ENCODE measurements around the gene TRIM14.
A peak's percentile ranks its signal among the peaks of the same experiment; 100 is the strongest.
"Not testable (repeated sequence)": the region's sequence is repeated elsewhere in the genome, so short reads cannot be mapped to it uniquely, and the experiment has no call there.

Gene TRIM14

DNA sequence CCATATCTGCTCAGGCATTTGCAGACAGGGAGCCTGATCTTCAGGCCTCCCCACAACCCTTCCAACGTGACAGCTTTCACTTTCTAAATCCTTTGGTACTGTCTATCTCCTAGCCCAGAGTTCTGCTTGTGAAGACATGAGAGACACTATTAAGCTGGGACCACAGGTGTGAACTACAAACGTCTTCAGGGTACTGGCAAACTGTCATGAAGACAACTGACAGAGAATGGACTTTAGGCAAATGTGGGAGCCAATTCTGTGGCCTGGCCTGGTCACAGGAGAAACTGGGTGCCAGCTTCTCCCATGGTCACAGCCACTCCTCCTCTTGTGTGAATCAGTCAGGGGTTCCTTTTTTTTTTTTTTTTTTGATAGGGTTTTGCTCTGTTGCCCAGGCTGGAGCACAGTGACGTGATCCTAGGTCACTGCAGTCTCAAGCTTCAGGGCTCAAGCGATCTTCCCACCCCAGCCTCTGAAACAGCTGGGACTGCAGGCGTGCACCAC, 10.4 kb downstream of the TRIM14 start:
- DNase-seq (ENCODE audit: low read depth) = peak; percentile 13

DNA sequence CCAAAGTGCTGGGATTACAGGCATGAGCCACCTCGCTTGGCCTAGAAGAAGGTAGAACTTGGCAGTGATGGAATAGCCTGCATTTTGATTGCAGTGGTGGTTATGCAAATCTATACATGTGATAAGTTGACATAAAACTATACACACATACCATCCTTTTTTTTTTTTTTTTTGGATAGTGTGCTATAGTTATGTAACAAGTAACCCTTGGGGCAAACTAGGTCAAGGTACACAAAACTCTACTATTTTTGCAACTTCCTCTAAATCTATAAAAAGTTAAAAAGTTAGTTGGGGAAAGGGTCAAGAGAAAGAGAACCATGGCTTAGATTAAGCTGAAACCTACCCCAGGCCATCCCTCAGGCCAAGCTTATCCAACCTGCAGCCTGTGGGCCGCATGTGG, 11.1 kb downstream of the TRIM14 start:
- no peak for DNase-seq (ENCODE audit: low read depth)

DNA sequence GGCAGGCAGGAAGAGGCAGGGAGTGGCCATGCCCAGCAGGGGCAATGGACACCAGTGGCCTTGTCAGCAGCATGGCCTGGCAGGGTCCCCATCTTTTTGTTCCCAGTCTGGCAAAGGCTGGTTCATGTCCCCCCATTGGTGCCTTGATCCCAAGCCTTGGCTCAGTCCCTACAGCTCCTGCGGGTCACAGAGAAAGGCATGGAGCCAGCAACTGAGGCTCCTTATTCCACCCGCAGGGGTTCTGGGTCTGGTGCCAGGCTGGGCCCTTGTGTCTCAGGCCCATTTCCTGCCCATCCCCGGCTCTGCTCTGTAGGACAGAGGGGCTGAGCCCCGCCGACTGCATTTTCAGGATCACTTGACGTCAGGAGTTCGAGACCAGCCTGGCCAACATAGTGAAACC, 14.0 kb downstream of the TRIM14 start:
- no peak for DNase-seq (ENCODE audit: low read depth)

DNA sequence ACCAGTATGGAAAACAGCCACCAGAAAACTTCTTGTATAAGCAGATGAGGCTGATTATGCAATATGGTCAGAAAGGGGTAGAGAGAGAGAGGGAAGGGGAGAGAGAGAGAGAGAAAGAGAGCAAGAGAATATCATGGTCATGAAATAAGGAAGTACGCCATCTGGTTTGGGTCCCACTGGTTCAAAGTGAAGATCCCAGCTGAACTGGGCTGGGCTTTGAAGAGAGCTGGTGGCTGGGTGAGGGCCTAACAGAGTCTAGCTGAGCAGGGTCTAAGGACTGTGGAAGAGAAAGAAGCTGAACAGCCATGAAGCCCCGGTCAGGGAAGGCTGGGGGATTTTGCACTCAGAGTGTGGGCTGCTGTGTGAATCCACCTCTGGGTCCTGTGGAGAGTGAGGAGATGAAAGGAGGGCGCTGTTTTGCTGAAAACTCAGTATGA, 14.6 kb downstream of the TRIM14 start:
- no peak for DNase-seq (ENCODE audit: low read depth)

DNA sequence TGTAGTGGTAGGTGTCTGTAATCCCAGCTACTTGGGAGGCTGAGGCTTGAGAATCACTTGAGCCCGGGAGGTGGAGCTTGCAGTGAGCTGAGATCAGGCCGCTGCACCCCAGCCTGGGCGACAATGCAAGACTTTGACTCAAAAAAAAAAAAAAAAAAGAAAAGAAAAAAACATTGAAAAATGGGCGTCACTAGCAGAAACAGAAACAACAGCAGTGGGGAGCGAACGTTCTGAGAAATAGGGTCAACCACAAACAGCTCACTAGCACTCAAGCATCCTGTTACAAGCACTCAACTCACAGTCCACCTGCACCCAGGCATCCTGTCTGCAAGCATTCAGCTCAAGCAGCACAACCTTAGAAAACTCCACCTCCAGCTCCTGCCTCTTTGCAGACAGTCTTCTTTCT, 17.2 kb downstream of the TRIM14 start:
- peak; percentile 44 for DNase-seq (ENCODE audit: low read depth)

DNA sequence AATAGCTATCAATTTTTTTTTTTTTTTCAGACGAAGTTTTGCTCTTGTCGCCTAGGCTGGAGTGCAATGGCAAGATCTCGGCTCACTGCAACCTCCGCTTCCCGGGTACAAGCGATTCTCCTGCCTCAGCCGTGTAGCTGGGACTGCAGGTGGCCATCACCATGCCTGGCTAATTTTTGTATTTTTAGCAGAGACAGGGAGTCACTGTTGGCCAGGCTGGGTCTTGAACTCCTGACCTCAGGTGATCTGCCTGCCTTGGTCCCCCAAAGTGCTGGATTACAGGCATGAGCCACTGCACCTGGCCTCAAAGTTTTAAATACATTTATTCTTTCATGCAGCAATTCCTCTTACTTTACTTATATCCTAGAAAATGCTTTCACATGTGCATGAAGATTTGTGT, 17.6 kb downstream of the TRIM14 start:
- no peak for DNase-seq (ENCODE audit: low read depth)

DNA sequence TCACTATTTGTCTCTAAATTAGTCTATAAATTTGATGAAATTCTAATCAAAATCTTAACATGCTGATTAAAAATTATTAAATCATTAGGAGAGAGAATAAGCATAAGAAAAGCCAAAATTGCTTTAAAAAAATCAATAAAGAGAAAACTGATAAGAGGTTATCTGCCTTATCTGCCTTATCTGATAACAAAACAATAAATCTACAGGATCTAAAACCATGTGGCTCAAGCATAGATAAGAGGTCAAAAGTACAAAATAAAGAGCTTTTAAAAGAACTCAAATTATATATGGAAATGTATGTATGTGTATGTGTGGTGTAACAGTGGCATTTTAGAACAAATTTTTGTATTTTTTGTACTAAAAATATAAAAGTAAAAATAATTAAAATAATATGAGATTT, 18.6 kb downstream of the TRIM14 start:
- no peak for DNase-seq (ENCODE audit: low read depth)

DNA sequence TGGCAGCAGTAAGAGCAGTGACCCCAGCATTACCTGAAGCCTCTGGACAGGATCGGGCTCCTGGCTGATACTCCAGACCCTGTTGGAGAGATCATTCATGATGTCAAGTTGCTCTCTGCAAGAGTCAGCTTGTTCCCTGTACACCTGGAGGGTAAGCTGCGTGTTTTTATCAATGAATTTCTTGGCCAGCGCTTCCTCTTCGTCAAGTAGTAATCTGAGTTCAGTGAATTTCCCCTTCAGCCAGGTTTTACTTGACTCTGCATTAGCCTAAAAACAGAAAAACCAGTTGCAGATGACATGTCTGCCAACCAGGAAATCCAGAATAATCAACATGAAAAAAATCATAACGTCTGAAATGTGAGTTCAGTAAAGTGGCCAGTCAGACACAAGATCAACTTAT, 19.1 kb downstream of the TRIM14 start:
- DNase-seq (ENCODE audit: low read depth) = no peak

DNA sequence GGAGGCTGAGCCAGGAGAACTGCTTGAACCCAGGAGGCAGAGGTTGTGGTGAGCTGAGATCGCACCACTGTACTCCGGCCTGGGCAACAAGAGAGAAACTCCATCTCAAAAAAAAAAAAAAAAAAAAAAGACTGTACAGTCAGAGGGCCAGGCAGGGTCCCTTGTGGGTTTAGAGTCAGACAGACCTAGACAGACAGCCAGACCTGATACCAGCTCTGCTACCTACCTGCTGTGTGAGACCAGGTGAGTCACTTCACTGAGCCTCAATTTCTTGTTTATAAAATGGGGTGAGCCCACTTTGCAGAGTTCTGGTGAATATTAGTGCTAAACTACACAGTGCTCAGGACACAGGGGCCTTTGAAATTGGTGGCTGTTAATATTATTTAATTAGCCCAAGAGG, 19.7 kb downstream of the TRIM14 start:
- no peak for DNase-seq (ENCODE audit: low read depth)

DNA sequence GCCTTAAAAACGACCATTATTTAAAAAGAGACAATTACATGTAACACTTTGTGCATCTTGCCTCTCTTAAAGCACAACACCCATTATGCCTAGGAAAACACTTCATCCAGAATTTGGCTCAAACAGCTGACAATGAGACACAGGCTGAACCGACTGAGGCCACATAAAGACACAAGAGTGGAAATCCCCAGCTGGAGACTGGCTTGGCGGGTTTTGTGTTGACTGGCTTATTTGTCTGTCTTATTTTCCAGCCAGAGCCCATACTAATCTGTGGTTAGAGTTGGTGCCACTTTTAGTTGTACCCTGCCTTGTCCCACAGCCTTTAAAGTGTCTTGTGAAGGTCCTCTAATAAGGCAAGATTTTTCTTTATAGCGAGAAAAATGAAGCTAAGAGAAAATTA, 21.2 kb downstream of the TRIM14 start:
- no peak for DNase-seq (ENCODE audit: low read depth)

DNA sequence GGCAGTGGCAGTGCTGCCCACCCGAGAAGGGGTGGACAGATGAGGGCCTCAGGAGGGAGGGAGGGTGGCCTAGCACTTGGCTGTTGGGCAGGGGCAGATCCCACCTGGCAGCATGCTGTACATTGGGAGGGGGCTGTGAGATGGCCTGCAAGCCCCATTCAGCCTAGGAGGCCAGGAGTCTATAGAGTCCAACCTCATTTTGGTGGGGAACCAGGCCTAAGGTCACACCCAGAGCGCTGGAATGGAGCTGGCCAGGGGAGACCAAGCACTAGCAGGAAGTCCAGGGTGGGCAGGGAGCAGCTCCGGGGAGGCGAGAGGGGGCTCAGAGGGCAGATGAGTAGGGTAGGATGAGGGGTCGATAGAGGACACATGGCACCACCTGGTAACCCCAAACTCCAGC, 22.9 kb downstream of the TRIM14 start:
- DNase-seq (ENCODE audit: low read depth) = no peak

DNA sequence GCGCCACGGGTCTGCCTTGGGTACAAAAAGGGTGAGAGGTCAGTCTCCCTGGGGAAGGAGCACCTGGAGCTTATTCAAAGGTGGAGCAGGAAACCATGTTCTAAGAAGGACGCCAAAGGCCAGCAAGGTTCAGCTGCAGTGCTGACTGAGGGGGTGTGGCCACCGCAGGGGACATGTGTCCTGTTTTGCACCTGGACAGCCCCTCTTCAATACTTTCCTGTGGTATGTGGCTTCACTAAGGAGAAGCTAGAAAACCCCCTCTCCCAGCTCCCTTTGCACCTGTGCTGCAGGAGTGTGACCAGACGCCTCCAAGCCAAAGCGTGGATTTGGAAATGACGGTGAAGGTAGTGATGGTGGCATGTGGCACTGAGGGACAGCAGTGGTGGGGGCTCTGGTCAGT, 23.6 kb downstream of the TRIM14 start:
- no peak for DNase-seq (ENCODE audit: low read depth)

DNA sequence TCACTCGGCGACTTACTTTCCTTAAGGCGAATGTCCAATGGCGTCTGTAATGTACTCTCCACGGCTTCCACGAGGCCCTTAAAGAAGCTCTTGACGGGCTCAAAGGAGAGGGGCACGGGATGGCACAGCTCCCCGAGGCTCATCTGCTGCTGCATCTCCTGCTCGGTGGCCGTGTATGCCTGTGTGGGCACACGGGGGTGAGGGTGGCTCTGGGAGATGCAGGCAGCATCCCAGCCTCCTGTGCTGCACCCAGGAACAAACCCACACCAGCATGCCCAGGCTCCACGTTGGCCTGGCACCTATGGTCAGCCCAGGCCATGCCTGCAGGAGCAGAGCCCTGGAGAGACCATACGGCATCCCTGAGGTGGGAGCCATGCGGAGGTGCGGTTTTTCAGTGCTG, 24.2 kb downstream of the TRIM14 start:
- DNase-seq (ENCODE audit: low read depth) = no peak

DNA sequence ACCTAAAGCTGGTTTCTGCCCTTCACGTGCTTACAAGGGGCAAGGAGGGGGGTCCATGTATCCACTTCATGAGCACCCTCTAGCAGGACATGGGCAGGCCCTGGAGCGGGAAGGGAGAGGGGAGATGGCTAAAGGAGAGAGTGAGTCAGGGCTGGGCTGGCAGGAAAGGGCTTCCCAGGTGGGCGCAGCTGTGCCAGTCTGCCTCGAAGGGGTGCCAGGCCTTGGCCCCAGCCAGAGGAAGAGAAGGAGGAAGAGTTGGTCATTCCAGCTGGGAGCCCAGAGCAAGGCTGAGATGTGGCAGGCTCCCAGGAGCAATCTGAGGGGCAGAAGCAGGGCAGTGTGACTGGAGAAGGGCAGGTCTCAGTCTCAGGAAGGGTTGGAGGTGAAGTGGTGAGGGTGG, 24.7 kb downstream of the TRIM14 start:
- DNase-seq (ENCODE audit: low read depth) = no peak

DNA sequence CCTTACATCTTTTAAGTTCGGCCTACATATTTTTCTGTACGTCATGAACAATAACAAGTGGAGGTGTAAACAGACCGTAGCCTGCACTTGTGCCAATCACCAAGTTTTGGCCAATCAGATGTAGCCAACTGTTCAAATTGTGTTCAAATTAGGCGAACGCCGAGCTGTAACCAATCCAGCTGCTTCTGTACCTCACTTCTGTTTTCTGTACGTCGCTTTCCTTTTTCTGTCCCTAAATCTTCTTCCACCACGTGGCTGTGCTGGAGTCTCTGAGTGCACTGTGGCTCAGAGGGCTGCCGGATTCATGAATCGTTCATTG, 26.4 kb downstream of the TRIM14 start:
- DNase-seq (ENCODE audit: low read depth) = no peak

DNA sequence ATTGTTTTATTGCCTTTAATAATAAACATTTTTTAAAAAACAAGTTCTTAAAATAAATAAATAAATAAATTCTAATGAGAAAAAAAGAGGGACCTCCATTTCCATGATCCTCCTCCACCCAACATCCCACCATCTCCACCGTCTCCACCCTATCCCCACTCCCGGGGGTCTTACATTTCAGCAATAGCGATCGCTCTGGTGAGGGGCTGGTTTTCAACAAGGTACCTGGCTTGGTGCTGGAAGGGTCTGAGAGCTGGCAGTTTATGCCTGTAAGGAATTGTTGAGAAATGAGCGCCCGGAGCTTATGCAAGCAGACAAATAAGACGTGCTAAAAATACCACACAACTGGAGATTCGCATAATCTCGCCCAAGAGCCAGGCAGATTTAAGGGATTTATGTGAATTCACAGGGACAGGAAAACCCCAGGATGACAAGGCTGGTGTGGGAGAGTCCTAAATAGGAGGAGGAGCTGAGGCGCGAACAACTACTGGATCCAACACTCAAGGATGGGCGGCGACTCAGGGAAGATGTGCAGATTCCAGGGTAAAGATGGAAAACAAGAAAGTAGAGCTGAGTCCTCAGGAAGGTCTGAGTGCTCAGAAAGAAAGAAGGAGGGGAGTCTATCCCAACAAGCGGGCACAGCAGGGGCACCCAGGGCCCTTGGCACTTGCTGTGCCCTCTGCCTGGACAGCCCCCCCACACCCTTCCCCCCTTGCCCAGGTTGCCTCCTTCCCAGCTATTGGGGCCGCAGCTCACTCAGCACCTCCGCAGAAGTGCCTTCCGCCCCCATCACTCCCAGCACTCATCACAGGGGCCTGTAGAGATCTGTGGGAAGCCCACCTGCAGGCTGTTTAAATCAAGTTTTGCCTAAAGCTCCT, 27.0 kb downstream of the TRIM14 start:
- DNase-seq (ENCODE audit: low read depth) = no peak

DNA sequence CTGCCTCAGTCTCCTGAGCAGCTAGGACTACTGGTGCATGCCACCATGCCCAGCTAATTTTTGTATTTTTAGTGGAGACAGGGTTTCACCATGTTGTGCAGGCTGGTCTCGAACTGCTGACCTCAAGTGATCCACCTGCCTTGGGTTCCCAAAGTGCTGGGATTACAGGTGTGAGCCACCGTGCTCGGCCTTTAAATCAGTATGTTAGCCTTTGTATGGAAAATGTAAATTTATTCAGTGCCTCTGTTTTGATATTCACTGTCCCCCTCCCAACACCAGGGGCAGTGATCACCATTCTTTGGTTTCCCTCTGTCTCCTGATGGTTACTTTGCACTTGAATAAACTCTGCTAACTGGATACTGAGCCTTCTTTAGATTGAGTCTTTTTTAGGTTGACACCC, 28.3 kb downstream of the TRIM14 start:
- DNase-seq (ENCODE audit: low read depth) = not testable (repeated sequence)

DNA sequence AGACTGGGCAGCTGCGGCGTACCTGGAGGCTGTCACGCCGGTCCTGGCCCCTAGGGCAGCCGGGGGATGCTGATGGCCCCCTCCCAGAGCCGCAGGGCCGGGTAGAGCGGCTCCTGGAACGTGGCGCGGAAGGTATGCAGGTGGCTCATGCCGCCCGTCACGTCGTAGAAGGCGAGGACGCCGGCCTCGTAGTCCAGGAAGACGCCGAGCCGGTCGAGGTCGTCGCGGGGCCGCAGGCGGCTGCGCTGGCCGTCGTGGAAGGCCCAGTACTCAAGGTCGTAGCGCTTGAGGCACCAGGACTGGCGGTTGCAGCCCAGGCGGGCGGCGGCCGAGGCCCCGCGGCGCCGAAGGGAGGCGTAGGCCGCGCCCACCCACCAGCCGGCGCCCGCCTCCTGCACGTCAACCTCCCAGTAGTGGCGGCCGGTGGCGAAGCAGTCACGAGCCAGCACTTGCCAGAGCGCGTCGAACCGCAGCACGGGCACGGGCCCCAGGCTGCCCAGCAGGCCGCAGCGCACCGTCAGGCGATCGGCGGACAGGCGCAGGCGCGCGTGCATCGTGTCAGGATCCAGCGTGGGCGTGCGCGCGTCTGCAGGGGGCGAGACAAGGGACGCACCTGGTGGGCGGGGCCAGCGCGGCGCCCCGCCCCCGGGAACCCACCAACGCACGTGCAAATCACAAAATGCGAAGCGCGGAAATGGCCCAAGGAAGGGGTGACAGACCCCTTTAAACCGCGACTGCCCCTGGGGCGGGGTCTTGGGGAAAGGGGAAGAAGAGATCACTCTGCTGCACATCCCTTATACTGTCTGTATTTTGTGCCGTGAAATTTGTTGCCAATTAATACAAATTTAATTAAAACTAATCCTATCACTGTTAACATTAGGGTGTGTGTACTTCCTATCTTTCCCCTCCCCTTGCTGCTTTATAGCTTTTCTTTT, 31.3 kb downstream of the TRIM14 start:
- DNase-seq (ENCODE audit: low read depth) = peak; percentile 36

DNA sequence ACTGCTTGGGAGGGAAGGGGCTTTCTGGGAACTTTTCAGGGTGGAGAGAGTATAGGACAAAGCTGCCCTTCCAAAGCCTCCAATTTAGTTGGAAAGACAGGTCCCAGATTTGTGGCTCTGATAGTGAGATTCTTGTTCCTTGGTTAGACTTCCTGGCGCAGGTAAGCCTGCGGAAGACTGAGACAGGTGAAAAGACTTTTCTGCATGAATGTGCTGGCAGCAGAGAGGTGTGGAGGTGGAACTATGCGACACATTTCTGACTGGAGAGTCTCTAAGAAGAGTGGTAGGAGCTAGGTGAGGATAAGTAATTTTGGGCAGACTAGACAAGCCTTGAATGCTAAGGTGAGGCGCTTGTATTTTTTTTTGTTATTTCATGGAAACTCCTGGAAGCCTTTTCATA, 32.6 kb downstream of the TRIM14 start:
- no peak for DNase-seq (ENCODE audit: low read depth)

DNA sequence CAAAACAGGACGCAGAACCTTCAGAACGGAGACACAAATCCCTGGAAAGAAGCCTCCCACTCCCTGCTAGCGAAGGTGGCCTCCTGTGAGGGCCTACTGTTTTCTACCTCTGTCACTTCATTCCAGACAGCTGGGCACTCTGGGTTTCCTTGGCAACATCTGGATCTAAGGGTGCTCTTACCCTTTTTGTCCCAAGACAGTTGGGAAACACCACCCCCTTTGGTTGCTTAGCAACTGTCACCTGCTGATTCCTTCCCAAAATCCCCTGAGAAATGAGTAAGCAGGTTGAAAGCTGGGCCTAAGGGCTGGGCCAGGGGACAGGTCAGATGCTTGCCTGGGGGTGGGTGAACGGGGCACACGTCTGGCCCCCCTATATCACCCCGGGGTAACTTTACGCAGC, 33.1 kb downstream of the TRIM14 start:
- no peak for DNase-seq (ENCODE audit: low read depth)

DNA sequence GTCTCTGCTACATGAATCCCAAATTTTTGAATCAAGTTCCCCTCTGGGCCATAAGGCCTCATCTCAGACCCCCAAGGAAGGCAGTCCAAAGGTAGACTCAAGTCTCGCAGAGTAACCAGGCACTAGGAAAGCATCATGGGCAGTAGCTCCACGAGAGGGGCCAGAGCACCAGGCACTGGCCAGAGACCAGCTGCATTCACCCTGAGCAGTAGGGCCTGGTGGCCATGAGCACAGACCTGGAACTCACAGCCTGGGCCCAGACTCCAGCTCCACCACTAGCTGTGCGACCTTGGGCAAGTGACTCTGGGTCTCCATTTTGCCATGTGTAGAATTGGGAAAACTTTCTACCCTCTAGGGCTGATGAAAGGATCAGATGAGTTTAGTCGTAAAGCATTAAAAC, 34.0 kb downstream of the TRIM14 start:
- no peak for DNase-seq (ENCODE audit: low read depth)

DNA sequence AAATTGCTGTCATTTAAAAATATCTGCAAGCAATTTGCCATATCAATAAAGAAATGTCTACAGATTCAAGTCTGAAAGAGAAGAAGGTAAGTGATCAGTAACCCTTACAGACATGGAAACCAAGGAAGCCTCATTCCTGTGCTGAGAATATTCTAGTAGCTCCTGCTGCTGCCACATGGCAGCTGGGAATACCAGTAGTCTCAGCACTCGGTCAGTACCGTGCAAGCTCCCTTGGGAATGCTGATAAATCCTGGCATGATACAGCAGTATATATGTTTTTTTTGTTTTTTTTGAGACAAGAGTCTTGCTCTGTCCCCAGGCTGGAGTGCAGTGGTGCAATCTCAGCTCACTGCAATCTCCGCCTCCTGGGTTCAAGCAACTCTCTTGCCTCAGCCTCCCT, 34.6 kb downstream of the TRIM14 start:
- DNase-seq (ENCODE audit: low read depth) = no peak

DNA sequence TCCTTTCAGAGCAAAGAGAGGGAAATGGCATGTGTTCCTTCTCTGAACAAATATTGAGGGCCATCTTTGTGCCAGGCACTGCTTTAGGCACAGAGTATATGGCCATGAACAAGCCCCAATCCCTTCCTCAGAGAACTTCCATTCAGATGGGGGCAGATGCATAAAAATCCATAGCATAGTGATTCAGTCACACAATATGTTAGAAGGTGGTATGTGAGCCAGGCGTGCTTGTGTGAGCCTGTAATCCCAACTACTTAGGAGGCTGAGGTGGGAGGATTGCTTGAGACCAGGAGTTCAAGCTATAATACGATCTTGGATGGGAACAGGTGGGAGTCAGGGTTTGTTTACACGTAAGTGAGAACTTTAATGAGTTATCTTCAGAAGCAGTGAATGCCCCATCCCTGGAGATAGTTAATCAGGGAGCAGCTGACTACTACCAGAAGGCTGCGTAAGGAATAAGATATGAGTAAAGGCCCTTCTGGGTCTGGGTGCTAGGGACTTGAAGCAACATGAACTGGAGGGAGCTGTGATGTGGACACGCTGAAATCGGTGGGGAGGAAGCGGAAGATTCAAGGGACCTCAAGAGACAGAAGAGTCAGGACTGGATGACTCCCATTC, 35.3 kb downstream of the TRIM14 start:
- no peak for DNase-seq (ENCODE audit: low read depth)

Measured in stimulated activated CD8-positive, alpha-beta memory T cell treated with anti-CD3 and anti-CD28 coated beads, Interleukin-12 subunit alpha, Interleukin-12 subunit beta, amount 100 ng/mL, for 4 hours (primary cell).